NCI-H2196 (cell line): Measurements from ENCODE around the gene CENPM.

Source experiments
- DNase-seq: peaks from one replicate; lab custom pipeline; 2025; ENCODE audit not compliant: unreplicated experiment; lab: John Stamatoyannopoulos, UW

CENPM gene

DNA sequence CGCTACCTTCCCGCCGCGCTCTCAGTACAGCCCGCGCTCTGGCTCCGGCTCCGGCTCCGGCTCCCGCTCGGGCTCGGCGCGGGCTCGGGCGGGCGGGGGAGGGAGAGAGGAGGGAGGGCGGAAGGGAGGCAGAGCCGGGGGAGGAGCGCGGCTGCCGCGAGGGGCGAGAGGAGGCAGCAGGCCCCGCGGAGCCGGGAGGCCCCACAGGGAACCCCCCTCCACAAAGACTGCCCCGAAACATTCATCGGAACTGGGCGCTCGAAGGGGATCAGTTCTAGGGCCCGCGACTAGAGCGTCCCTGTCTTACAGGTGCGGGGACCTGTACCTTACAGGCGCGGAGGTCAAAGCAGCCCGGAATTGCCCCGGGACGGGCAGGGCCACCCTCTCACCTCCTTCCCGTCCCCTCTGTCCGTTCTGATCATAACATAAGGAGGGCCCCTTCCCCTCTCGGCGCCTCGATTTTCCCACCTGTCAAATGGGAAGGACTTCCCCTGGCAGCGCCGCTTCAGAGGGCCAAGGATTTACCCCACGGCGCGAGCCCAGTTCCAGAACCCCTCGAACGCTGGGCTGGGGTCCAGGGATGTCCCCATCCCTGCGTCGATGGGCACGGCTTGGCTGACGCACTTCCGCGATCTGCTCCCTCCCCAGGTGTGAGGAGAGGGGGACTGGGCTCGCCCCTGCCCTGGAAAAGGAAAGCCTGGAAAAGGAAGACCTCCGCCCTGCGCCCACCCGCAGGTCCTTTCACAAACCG is 31.7 kb downstream of the CENPM start, which contains the start of gene SHISA8:
Gene SHISA8, minus strand, starts transcription at position 40 of the 751 bp plus-strand sequence. CDS start 407 bp downstream, outside the sequence.
- peak; percentile 67 for DNase-seq

DNA sequence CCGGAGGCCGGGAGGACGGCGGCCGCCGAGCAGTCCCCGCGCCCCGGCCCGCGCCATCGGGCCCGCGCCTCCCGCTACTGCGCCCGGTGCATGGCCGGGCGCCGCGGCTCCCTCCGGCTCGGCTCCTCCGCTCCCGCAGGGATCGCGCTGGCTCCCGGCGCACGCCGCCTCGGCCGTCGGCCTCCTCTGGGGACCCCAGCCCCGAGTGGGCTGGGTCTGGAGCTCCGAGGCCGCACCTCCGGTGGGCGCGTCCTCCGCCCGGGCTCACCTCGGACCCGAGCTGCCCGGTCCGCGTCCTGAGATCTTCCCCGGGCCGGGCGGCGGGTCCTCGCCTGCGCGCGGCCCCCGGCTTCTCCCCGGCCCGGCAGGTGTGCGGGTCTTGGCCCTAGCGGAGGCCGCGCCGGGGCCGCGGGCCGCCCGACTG is 32.3 kb downstream of the CENPM start:
- DNase-seq = peak; percentile 36

DNA sequence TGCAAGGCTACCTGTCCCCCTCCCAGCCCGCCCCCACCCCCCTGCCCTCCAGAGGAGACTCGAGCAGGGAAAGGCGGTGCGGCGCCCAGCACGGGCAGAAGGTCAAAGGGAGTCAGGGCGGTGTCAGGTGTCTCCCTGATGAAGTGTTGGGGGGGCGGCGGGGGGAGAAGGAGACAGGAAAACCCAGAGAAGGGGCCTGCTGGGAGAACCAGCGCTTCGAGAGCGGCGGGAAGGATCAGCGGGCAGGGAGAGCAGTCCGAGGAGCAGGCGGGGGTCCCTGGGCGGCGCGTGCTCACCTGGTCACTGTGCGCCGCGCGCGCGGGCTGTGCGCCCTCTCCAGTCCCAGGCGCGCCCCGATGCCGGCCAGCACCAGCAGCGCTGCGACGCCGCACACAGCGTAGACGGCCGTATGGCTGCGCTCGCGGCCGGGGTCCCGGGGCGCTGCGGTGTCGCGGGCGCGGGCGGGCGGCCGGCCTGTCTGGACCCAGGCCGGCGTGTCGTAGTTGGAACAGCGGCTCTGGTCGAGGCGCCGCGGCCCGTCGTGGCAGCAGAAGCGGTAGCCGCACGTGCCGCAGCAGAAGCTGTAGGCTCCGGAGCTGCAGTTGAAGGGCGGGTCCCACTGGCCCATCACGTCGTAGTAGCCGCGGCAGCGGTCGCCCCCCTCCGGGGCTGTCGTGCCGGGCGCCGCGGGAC is 33.0 kb downstream of the CENPM start:
- DNase-seq = no peak

DNA sequence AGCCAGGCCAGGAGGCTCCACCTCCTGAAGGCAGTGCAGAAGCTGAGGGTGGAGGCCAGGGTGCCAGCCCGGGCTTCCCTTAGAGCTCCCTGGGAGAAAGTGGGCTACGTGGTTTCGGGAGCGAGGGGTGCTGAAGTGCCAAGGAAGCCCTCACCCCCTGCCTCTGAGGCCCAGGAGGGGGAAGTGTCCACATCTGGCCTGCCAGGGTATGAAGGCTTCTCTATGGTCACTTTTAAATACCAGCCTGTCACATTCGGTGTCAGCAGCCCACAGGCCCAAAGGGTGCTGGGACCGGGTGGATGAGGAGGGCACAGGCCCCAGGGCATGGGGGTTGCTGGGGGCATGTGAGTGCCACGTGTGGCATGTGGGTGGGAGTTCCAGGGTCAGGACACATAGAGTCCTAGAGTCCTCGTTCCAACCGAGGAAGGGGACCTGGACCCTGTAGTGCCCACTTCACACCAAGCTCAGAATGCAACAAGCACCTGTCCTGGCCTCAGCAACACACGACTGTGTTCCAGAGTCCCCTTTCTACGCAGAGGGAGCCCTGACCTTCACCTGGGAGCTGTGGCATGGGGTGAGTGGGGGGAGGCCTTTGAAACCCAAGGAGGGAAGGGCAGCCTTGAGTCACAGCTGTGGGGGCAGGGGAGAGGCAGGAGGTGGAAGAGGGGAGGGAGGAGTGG is 33.8 kb downstream of the CENPM start:
- no peak for DNase-seq

DNA sequence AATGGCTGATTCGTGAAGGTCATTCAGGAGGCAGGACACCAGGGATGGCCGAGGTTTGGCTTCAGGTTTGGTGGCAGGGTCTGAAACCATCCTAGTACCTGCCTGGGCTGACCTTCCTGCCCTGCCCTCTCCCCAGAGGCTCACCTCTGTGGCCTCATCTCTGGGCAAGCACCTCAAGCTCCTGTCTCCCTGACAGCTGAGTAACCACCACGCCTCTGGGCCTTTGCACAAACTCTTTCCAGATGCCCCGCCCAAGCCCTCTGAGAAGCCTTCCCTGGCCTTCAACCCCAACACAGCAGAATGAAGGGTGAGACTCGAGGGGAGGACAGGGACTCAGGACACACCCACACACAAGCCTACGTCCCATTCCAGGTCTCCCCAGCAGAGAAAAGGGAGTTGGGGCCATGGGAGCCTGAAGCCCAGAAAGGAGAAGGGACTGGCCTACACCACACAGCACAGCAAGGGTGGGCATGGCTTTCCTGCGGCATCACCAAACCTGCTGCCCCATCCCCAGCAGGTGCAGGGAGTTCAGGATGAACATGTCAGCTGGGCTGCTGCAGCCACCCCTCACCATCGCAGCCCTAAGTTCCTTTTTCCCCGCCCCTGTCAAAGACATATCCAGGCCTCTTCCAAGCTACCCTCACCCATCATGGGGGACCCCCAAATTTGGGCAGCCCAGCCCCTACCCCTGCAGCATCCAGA is 34.5 kb downstream of the CENPM start:
- no peak for DNase-seq

DNA sequence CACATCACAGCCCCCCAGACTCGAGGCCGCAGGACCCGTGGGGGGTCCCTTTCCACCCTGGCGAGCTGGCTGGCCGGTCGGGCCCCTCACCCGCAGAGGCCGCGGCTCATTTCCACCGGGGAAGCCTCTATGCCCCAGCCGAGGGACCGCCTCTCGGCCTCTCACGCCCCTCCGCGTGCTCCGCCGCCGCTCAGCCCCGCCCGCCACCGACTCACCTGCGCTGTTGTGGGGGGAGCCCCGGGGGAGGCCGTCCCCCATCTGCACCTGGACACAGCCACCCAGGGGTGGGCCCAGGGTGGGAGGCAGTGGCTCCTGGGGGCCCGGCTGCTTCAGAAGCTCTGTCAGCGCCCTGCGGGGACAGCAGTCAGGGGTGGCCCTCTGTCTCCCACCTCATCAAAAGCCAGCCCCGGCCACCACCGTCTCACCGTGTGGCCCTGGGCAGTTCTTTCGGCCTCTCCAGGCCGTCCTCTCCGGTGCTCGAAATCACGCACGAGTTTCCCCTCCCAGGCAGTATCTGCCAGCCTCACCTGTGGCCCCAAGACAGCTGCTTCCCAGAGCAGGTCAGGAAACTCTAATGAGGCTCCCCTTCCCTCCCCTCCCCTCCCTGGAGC is 35.8 kb downstream of the CENPM start:
- DNase-seq = no peak

DNA sequence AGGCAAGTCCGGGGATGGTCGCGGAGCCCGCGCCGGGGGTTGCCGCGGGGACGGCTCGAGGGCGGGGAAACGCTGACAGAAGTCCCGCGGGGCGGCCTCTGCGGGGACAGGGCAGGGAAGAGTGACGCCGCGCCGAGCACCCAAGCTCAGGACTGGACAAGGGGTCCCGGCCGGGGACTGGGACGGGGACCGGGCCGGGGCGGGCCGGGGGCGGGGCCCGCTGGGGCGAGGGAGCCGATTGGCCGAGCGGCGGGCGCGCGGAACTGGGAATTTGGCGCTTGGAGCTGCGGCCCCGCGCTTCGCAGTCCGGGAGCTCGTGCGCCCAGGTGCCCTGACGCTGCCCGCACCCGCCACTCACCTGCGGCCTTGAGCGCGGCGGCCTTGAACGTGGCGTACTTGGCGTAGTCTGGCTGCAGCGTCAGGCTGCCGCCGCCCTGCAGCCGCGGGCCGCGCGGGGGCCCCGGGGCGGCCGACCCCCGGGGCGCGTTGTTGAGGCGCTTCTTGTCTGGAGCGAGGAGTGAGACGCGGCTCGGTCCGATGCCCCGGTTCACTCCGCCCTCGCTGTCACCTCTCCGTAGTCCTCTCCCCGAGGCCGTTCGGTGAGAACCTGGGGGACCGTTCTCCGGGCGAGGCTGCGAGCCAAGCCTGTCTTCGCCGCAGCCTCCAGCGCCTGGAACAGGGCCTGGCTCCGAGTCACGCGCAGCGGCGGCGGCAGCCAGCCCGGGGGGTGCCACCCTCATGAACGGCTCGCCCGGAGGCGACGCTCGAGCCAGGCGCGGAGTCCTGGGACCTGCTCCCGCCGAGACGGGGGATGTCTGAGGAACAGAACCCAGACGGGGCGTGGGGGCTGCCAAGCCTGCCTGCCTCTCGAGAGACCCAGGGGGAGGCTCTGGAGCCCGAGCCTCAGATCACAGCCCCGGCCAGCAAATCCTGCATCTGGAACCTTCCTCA is 36.6 kb downstream of the CENPM start:
- DNase-seq = no peak

DNA sequence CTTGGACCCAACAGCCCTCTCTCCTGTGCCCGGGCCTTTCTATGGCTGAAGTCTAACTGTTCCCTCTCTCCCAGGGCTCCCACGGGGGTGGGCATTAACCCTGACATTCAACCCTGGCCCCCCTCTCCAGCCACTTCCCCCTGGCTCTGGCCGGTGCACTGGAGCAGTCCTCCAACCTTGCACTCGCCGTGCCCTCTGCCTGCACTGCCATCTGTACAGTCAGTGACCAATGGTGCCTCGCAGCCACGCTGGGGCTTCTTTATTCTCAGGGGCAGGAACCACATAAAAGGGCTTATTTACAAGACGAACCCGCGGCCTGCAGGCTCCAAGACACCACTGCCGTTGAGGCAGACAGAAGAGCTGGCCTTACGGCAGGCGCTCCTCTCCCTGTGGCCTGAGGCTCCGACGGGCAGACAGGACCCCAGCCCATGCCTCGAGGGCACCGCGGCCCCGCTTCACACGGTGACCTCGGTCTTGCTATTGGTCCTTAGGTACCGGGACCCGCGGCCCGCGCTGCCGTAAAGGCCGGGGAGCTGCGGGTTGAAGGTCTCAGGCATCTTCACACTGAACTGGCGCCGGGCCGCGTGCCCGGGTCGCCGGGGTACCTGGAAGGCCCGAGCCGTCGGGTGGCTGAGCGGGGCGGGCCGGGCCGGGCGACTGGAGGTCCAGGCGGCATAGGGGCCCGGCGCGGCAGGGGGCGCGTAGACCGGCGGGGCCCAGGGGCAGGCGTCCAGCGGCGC is 37.5 kb downstream of the CENPM start:
- no peak for DNase-seq

DNA sequence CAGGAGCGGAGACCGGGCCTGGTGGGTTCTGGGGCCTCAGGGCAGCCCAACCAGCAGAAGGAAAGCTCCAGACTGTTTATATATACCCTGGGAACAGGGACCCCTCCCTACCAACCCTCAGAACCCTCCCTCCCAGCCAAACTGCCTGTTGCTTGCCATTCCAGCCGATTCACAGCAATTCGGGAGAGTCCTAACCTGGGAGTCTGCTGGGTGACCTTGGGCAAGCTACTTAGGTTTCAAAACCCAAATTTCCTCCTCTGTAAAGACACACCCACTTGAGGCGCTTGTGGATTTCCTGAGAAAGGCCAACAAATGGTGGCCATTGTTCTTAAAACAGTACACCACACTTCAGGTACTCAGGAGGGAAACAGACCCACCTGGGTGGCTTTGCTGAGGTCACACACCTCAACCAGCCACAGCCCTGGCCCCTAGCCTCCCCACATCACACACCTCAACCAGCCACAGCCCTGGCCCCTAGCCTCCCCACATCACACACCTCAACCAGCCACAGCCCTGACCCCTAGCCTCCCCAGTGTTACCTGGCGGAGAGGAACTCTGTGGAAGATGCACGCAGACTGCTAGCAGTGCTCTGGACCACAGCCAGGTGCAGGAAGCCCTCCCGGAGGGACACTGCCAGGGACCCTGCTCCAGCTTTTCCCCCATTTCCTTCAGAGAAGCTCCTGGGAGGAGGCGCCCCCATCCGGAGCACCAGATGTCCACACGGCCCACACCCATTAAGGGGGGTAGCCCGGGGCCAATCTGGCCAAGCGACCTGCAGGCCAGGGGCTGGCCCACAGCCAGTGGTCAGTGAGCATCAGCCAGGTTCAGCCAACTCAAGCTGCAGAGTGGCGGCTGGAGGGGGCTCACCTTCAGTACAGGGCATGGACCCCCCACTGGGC is 38.3 kb downstream of the CENPM start:
- peak; percentile 18 for DNase-seq

DNA sequence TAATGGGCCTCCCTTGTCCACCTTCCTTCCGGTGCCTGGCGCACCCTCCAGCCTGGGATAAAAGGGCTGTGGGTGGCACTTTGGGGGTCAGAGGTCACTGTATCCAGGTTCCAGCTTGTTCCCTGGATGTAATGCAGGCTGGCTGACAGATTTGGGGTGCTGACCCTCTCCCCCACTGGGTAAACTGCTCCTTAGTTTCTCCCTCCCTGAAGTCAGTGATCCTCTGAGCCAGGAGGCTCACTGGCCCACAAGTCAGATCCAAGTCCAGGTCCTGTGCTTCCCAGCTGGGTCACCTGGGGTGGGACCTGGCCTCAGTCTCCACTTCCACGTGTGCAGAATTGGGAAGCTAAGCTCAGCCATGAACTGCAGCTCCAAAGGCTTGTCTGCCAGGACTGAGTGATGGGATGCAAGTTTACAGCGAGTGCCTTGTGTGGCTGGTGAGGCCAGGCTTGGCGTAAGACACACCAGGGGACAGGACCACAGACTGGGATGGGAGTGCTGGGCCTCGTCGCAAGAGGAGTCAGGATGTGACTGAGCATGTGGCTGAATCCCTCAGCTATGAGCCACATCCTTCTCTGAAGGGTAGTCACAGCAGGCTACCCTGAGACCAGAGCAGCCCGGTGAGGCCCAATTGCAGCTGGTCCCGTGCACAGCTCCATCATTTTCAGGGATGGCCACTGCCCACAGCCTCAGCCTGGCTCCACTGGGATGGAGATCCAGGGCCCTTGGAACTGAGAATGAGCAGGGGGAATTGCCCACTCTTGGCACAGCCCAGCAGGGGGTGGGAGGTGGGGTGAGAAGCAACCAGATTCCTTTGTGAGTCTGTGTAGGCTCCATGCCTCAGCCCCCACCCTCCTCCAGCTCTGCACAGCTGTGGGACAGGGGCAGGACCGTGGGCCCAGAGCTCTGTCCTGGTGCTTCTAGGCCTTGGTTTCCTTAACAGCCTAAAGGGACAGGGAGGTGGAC is 39.2 kb downstream of the CENPM start:
- DNase-seq = no peak

DNA sequence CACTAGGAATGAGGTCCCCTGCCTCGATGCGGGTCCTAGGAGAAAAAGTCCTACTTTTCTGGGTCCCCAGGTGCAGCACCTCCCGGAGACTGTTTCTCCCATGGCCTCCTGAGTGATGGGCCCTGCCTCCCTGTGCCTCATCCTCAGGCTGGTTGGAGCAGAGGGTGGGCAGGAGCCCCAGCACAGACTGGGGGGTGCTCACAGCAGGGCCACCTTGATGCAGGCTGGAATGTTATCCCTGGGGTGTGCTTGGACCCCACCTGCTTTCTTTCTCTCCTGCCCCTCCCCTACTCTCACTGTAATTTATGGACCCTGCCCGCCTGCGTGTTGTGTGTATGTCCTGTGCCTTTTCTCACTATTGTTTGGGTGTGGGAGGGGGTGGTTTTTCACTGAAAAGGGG is 40.1 kb downstream of the CENPM start:
- DNase-seq = no peak

DNA sequence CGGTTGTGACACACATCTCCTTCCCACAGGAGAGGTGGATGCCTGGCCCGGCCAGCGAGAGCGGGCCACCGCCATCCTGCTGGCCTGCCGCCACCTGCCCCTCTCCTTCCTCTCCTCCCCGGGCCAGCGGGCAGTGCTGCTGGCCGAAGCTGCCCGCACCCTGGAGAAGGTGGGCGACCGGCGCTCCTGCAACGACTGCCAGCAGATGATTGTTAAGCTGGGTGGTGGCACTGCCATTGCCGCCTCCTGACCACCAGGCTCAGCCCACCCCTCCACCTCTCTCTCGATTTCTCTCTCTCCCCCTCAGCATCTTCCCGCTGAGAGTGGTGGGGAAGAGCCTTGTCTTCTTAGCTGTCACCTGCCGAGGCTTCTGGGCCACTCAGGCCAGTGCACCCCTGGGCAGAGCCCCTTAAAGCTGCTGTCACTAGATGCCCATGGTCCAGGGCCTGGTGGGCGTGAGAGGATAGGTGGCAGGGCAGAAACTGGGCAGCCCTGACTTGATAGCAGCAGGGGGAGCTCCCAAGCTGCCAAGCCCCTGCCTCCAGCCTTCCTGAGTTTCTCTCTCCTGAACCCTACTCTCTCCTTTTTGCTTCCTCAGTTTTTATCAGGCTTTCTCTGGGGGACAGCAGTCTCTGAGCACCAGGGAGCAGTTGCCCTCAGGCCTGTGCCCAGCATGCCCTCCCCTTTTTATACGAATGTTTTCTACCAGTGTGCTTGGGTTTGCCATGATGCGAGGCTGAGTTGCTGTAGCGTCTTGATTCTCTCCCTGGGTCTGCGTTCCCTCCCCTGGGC is 41.3 kb downstream of the CENPM start:
- DNase-seq = no peak

DNA sequence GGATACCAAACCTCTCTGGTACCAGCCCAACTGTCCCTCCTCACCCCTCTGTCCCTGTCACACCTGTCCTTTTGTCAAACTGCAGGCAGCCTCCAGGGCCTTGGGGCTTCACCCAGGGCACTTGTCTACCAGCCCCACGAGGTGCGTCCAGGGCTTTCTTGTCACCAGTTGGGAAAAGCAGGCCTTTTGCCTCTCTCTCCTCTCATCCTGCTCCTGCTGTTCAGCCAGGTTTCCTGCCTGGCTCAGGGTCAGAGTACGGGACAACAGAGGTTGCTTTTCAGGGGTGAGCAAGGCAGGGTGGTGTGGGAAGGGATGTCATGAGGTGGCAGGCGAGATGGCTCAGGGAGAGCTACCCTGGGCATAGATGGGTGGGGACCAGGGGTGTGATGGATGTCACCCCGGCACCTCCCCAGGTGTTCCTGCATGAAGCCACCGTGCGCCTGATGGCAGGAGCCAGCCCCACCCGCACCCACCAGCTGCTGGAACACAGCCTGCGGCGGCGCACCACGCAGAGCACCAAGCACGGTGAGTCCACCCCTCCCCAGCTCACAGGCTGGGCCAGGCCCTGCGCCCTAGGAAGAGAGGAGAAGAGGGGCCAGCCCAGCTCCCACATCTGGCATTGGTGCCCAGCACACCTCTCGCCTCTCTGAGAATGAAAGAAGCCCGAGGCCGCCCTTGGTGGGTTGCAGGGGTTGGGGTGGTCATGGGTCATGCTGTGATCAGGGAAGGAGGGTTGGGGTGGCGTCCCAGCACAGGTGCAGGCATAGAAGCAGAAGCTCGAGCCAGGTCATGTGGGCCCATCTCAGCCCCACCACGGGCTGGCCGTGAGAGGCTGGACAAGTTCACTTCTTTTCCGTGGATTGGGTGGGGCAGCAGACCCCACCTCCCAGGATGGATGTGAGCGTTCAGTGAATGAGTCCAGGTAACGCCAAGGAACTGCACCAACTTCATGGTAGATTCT is 42.2 kb downstream of the CENPM start:
- no peak for DNase-seq

DNA sequence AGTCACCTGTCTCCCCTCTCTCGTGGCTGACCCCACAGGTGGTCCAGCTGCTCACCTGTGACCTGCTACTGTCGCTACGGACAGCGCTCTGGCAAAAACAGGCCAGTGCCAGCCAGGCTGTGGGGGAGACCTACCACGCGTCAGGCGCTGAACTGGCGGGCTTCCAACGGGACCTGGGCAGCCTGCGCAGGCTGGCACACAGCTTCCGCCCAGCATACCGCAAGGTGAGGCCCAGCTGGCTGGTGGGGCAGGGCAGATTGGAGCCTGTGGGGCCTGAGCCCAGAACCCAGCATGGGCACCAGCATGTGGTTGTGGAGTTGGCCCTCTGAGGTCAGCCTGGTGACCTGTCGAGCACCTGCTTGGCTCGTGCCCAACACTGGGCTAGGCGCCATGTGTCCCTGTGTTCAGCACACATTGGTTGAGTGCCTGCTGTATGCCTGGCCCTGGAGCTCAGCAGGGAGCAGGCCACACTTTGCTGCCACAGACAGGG is 44.0 kb downstream of the CENPM start:
- peak; percentile 96 for DNase-seq

DNA sequence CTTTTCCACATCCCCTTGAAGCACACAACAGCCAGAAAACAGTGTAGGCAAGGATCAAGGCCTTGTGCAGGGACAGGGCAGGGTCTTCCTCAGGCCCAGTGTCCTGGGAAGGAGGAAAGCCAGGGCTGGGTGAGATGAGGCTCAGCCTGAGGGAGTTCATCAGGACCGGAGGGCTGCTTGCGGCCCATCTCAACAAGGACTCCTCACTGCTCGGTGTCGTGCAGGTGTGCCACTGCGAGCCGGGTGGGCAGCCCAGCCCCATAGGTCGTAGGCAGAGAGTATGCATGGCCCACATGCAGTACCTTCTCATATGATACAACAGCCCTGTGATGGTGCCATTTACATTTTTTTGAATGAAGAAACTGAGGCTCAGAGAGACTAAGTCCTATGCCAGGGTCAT is 44.9 kb downstream of the CENPM start:
- no peak for DNase-seq
